Activated CD4-positive, alpha-beta T cell treated with anti-CD3 and anti-CD28 coated beads, Interleukin-2, amount 50 U/mL, for 4 hours (primary cell): ENCODE measurements around the gene IL12RB1.
A peak's percentile ranks its signal among the peaks of the same experiment; 100 is the strongest.
"Not testable (repeated sequence)": the region's sequence is repeated elsewhere in the genome, so short reads cannot be mapped to it uniquely, and the experiment has no call there.

Source experiments
- DNase-seq, 2 experiments: peaks; one replicate each; pipeline ENCODE4 v3.0.0-alpha.2; 2020

IL12RB1 gene

GRCh38 chr19:18110609-18111232 is 24.0 kb upstream of the IL12RB1 start:
- no peak for DNase-seq

GRCh38 chr19:18109733-18110608 is 23.2 kb upstream of the IL12RB1 start:
- DNase-seq = peak in 1 of 2 experiments; percentile 39

GRCh38 chr19:18109341-18109732 is 22.6 kb upstream of the IL12RB1 start:
- no peak for DNase-seq

- no peak for DNase-seq
Measured at GRCh38 chr19:18108897-18109296, 22.2 kb upstream of the IL12RB1 start.

- DNase-seq = no peak
Measured at GRCh38 chr19:18107235-18107634, 20.5 kb upstream of the IL12RB1 start.

- DNase-seq = not testable (repeated sequence)
Measured at GRCh38 chr19:18105259-18105658, 18.5 kb upstream of the IL12RB1 start.

GRCh38 chr19:18104793-18105131 is 18.0 kb upstream of the IL12RB1 start:
- no peak for DNase-seq

- DNase-seq = no peak
Measured at GRCh38 chr19:18102916-18103542, 16.3 kb upstream of the IL12RB1 start.

- no peak for DNase-seq
Measured at GRCh38 chr19:18101268-18101667, 14.5 kb upstream of the IL12RB1 start.

GRCh38 chr19:18100710-18101109 is 14.0 kb upstream of the IL12RB1 start:
- no peak for DNase-seq

GRCh38 chr19:18099623-18099995 is 12.9 kb upstream of the IL12RB1 start:
- DNase-seq = no peak

GRCh38 chr19:18098891-18099622 is 12.3 kb upstream of the IL12RB1 start:
- peak in 1 of 2 experiments; percentile 15 for DNase-seq

GRCh38 chr19:18097993-18098890 is 11.5 kb upstream of the IL12RB1 start:
- DNase-seq = no peak

GRCh38 chr19:18097217-18097992 is 10.7 kb upstream of the IL12RB1 start, which contains the start of gene MAST3:
Gene MAST3, plus strand, starts transcription at chr19:18097778. Its CDS starts 15 bp downstream, at chr19:18097793.
- DNase-seq = peak; percentile 86

GRCh38 chr19:18096258-18096657 is 9.5 kb upstream of the IL12RB1 start:
- DNase-seq = no peak

- no peak for DNase-seq
Measured at GRCh38 chr19:18093439-18094161, 6.9 kb upstream of the IL12RB1 start.

- DNase-seq = peak; percentile 81 to 84
Measured at GRCh38 chr19:18091217-18091608, 4.5 kb upstream of the IL12RB1 start.

GRCh38 chr19:18090545-18091216 is 3.9 kb upstream of the IL12RB1 start:
- DNase-seq = no peak

GRCh38 chr19:18089726-18090125 is 3.0 kb upstream of the IL12RB1 start:
- DNase-seq = no peak

- DNase-seq = peak; percentile 50 to 51
Measured at GRCh38 chr19:18089096-18089541, 2.4 kb upstream of the IL12RB1 start.
